GM12872 (cell line): ENCODE measurements around the gene LRP1B.

Experiments
- TF ChIP-seq, protein P1 (sequence below): IDR thresholded peaks from 3 replicates; pipeline ENCODE4 v1.5.1; 2011; ENCODE audit warnings: low read depth, mild to moderate bottlenecking, low read length, moderate library complexity; ENCODE audit not compliant: insufficient read depth

LRP1B gene

DNA sequence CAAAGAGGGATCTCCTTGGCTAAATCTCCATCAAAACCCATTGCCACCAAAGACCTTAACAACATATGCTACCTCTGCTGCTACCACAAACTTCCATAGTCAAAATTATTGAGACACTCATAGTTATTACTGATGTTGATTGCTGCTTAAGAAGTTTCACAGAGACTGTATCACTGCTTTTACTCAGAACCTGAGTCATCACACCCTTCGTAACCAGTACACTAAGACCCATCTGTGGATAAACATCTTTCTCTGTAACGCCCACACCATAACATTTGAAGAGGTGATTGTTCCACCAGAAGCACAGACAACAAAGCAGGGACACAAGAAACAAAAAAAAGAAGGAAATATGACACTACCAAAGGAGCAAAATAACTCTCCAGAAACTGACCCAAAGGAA lies 1563.1 kb downstream of the LRP1B start:
- TF ChIP-seq, protein P1, sequence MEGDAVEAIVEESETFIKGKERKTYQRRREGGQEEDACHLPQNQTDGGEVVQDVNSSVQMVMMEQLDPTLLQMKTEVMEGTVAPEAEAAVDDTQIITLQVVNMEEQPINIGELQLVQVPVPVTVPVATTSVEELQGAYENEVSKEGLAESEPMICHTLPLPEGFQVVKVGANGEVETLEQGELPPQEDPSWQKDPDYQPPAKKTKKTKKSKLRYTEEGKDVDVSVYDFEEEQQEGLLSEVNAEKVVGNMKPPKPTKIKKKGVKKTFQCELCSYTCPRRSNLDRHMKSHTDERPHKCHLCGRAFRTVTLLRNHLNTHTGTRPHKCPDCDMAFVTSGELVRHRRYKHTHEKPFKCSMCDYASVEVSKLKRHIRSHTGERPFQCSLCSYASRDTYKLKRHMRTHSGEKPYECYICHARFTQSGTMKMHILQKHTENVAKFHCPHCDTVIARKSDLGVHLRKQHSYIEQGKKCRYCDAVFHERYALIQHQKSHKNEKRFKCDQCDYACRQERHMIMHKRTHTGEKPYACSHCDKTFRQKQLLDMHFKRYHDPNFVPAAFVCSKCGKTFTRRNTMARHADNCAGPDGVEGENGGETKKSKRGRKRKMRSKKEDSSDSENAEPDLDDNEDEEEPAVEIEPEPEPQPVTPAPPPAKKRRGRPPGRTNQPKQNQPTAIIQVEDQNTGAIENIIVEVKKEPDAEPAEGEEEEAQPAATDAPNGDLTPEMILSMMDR, result no peak

DNA sequence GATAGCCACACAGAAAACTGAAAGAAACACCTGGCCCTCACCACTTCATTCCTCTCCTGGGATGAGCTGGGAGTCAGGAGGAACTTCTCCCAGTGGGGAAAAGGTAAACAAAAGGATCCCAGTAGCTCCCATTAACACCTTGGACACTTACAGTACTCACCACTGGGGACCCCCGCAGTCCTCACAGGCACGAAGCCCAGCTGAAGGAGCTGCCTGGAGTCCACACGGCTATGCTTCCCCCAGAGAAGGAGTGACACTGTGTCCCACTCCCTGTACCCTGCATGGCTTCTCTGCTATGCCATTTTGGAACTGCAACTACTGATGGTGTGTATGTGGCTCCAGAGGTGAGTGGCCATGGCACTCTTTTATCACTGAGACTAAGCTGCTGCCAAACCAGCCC lies 1565.1 kb downstream of the LRP1B start:
- TF ChIP-seq, protein P1, result 0 out of 3 replicates have a peak, but pooled peaks have one; percentile 6

DNA sequence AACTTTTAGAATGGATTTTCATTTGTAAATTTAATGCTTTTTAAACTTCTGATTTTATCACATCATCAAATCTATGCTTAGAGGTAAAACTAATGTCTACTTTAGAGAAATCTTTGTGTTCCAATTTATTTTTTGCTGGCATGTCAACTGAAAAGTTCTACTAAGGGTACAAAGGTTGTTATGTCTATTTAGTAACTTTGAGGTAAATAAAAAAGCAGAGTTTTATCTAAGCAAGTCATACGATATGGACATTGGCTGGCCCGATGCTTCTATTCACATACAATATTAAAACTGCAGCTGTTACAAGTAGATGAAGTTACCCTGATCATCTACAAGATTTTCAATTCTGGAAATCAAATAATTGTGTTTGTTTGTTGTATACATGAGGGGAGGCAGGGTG lies 1575.1 kb downstream of the LRP1B start:
- TF ChIP-seq, protein P1, result no peak

DNA sequence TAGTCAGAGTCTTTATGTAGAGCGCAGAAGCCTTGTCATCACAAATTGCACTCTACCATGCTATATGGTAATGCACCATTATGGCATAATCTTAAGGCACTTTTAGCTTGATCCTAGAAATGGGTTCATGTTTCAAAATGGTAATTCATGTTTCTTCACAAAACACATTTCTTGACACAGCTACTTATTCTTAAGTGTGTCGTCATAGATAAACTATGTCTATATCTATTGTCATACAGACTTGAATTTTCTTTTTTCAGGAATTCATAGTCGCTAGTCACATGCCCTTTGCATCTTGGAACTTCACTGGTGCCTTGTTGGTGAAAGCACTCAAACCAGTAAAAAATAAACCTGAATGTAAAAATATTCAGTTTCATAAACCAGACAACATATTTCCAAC lies 1578.2 kb downstream of the LRP1B start:
- TF ChIP-seq, protein P1, result no peak

DNA sequence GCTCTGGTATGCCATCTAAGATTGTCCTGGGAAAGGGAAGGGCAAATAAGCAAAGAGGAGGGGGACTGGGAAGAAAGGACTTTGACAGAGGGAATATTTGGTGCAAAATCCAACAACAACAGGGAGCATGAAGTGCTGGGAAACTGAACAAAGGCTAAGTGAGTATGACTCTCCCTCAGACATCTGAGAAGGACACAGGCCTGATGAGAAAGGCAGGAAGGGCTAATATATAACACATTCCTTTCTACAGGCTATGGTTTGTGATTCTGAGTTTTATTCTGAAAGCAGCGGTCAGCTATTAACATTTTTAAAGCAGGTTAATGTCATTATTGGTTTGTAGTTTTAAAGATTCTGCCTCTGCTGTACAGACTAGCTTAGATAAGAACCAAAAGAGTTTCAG lies 1579.5 kb downstream of the LRP1B start:
- TF ChIP-seq, protein P1, result no peak

DNA sequence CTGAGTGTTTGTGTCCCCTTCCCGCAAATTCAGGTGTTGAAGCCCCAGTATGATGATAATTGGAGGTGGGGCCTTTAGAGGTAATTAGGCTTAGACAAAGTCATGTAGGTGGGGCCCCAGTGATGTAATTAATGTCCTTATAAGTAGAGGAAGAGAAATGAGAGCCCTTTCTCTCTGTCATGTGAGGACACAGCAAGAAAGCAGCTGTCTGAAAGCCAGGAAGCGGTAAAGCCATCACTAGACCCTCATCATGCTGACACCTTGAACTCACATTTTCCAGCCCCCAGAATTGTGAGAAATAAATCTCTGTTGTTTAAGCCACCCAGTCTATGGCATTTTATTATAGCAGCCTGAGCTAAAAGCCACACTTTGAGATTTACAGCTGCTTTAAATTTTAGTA lies 1580.0 kb downstream of the LRP1B start:
- TF ChIP-seq, protein P1, result no peak

DNA sequence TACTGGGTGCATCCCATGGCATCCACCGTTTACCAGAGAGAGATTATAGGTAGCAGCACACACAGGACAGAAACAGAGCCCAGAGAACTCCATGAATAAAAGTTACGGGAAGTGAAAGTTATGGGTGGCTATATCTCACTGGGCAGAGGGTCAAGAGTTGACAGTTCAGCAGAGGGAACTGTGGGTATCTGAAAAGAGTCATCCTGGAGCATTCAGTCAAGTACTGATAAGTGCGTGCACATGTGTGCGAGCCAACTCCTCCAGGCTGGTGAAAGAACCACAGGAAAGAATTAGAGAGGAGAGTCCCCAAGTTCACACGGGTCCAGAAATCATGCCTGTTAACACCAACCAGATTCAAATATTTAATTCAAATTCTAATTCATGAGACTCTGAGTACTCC lies 1588.2 kb downstream of the LRP1B start:
- TF ChIP-seq, protein P1, result no peak
